HEK293 (cell line): ENCODE measurements around the gene NECAB2.

Experiments
- CTCF ChIA-PET: fragments of 350-600 bp; formaldehyde crosslinking; extraction: SDS; loops from one replicate; lab custom pipeline; 2021; ENCODE audit warnings: antibody characterized with exemption; lab: Yijun Ruan, JAX
- POLR2A ChIA-PET: fragments of 300-600 bp; formaldehyde crosslinking; extraction: SDS; loops from one replicate; lab custom pipeline; 2020; ENCODE audit warnings: antibody characterized with exemption, inconsistent platforms; lab: Yijun Ruan, JAX
- H3K27ac ChIP-seq: fragments of 200-500 bp; sonication (Bioruptor generic); 2 replicates; pipeline ENCODE4 v1.5.1; 2014; ENCODE audit warnings: low read depth, low read length, control low read depth, inconsistent platforms; ENCODE audit errors: extremely low read depth
- H3K36me3 ChIP-seq, 2 experiments: fragments of 200-500 bp in 1 of 2; sonication (Bioruptor generic) in 1 of 2; 1 replicate in 1 of 2; 2 replicates in 1 of 2; pipeline ENCODE4 v1.5.1; 2014 to 2017; ENCODE audit warnings: inconsistent platforms in 2 of 2, low read length in 2 of 2; ENCODE audit not compliant: control insufficient read depth in 2 of 2, insufficient read depth in 1 of 2
- H3K4me1 ChIP-seq: fragments of 200-500 bp; sonication (Bioruptor generic); 2 replicates; pipeline ENCODE4 v1.5.1; 2014; ENCODE audit warnings: mild to moderate bottlenecking, low read length, inconsistent platforms; ENCODE audit not compliant: control insufficient read depth, insufficient read depth
- H3K4me3 ChIP-seq: 2 replicates; pipeline ENCODE4 v1.5.1; 2011; ENCODE audit warnings: low read depth, mild to moderate bottlenecking, control low read depth, low read length, moderate library complexity
- H3K9me3 ChIP-seq: fragments of 200-500 bp; sonication (Bioruptor generic); 2 replicates; pipeline ENCODE4 v1.5.1; 2014; ENCODE audit warnings: low read depth, low read length, inconsistent platforms; ENCODE audit not compliant: control insufficient read depth, insufficient read depth
- BCL11A ChIP-seq: fragments of 450-650 bp; formaldehyde crosslinking; IDR thresholded peaks from 2 replicates; pipeline ENCODE4 v1.5.1; 2016; ENCODE audit warnings: low read depth, missing biosample characterization, missing genetic modification characterization
- KLF1 ChIP-seq: fragments of 450-650 bp; formaldehyde crosslinking; IDR thresholded peaks from 2 replicates; pipeline ENCODE4 v1.5.1; 2016; ENCODE audit warnings: missing biosample characterization, missing genetic modification characterization
- KLF10 ChIP-seq: fragments of 450-650 bp; IDR thresholded peaks from 2 replicates; pipeline ENCODE4 v1.5.1; 2018; ENCODE audit warnings: missing biosample characterization, mild to moderate bottlenecking, missing genetic modification characterization
- KLF9 ChIP-seq: fragments of 450-650 bp; formaldehyde crosslinking; IDR thresholded peaks from 2 replicates; pipeline ENCODE4 v1.5.1; 2016; ENCODE audit warnings: missing biosample characterization, missing genetic modification characterization, low read depth
- MZF1 ChIP-seq: fragments of 450-650 bp; formaldehyde crosslinking; IDR thresholded peaks from 2 replicates; pipeline ENCODE4 v1.5.1; 2017; ENCODE audit warnings: missing biosample characterization, missing genetic modification characterization, borderline replicate concordance
- OVOL3 ChIP-seq: fragments of 450-650 bp; formaldehyde crosslinking; IDR thresholded peaks from 2 replicates; pipeline ENCODE4 v1.5.1; 2016; ENCODE audit warnings: missing biosample characterization, missing genetic modification characterization
- SP2 ChIP-seq: fragments of 450-650 bp; formaldehyde crosslinking; IDR thresholded peaks from 2 replicates; pipeline ENCODE4 v1.5.1; 2016; ENCODE audit warnings: missing biosample characterization, missing genetic modification characterization
- SP3 ChIP-seq: fragments of 450-650 bp; formaldehyde crosslinking; IDR thresholded peaks from 2 replicates; pipeline ENCODE4 v1.5.1; 2016; ENCODE audit warnings: missing biosample characterization, missing genetic modification characterization
- ZBTB8A ChIP-seq: fragments of 450-650 bp; formaldehyde crosslinking; IDR thresholded peaks from 2 replicates; pipeline ENCODE4 v1.5.1; 2016; ENCODE audit warnings: missing biosample characterization, missing genetic modification characterization
- ZFHX2 ChIP-seq: fragments of 450-650 bp; formaldehyde crosslinking; conservative IDR thresholded peaks from 2 replicates; pipeline ENCODE4 v1.5.1; 2016; ENCODE audit warnings: missing biosample characterization, missing genetic modification characterization
- ZFP37 ChIP-seq: fragments of 450-650 bp; formaldehyde crosslinking; IDR thresholded peaks from 2 replicates; pipeline ENCODE4 v1.5.1; 2016; ENCODE audit warnings: missing biosample characterization, missing genetic modification characterization
- ZNF184 ChIP-seq: fragments of 450-650 bp; IDR thresholded peaks from 2 replicates; pipeline ENCODE4 v1.5.1; 2018; ENCODE audit warnings: missing biosample characterization, mild to moderate bottlenecking, missing genetic modification characterization
- ZNF280D ChIP-seq: fragments of 450-650 bp; formaldehyde crosslinking; IDR thresholded peaks from 2 replicates; pipeline ENCODE4 v1.5.1; 2016; ENCODE audit warnings: missing biosample characterization, missing genetic modification characterization
- ZNF341 ChIP-seq: fragments of 450-650 bp; formaldehyde crosslinking; IDR thresholded peaks from 2 replicates; pipeline ENCODE4; 2016; ENCODE audit warnings: low read depth, missing biosample characterization, missing genetic modification characterization
- TF ChIP-seq, protein P1 (sequence below): fragments of 450-650 bp; formaldehyde crosslinking; IDR thresholded peaks from 2 replicates; pipeline ENCODE4 v1.5.1; 2016; ENCODE audit warnings: missing biosample characterization, missing genetic modification characterization
- TF ChIP-seq, protein P2 (sequence below): fragments of 450-650 bp; formaldehyde crosslinking; IDR thresholded peaks from 2 replicates; pipeline ENCODE4 v1.5.1; 2016; ENCODE audit warnings: missing biosample characterization, missing genetic modification characterization, borderline replicate concordance
- TF ChIP-seq, protein P3 (sequence below): fragments of 450-650 bp; formaldehyde crosslinking; IDR thresholded peaks from 2 replicates; pipeline ENCODE4 v1.5.1; 2016; ENCODE audit warnings: missing biosample characterization, missing genetic modification characterization

Gene NECAB2

GRCh38 chr16:84013787-84014569 lies 45.9 kb downstream of the NECAB2 start:
- no peaks in the 10 kb centered on the region for H3K9me3 ChIP-seq
- H3K36me3 ChIP-seq, result no peaks in the 10 kb centered on the region
- POLR2A ChIA-PET, result interaction anchor here (0.6 to 1.5 kb wide), 10 partner anchors 8 to 206 kb away, joined by 3 to 13 read pairs (median 4); partner anchors contain the start of genes HSBP1, MBTPS1 and SLC38A8
- H3K4me1 ChIP-seq, result no peaks in the 10 kb centered on the region
- peak; percentile 62 for TF ChIP-seq SP2 (tag by site-specific recombination)
- TF ChIP-seq KLF10 (tag by site-specific recombination), result peak; percentile 58; the same call in 1 of the 2 replicates
- peak; percentile 96 for TF ChIP-seq KLF1 (tag by site-specific recombination)
- TF ChIP-seq KLF9 (tag by site-specific recombination), result peak; percentile 90
- TF ChIP-seq ZFP37, result no peak
- peak; percentile 67 for TF ChIP-seq SP3
- TF ChIP-seq OVOL3 (tag by site-specific recombination), result no peak
- CTCF ChIA-PET, result interaction anchor here (0.6 to 1.8 kb wide), 15 partner anchors 13 to 588 kb away, joined by 3 to 10 read pairs (median 4); no protein-coding TSS in a partner anchor
- no peak overlapping the region for H3K4me3 ChIP-seq
- no peak overlapping the region for H3K27ac ChIP-seq

DNA sequence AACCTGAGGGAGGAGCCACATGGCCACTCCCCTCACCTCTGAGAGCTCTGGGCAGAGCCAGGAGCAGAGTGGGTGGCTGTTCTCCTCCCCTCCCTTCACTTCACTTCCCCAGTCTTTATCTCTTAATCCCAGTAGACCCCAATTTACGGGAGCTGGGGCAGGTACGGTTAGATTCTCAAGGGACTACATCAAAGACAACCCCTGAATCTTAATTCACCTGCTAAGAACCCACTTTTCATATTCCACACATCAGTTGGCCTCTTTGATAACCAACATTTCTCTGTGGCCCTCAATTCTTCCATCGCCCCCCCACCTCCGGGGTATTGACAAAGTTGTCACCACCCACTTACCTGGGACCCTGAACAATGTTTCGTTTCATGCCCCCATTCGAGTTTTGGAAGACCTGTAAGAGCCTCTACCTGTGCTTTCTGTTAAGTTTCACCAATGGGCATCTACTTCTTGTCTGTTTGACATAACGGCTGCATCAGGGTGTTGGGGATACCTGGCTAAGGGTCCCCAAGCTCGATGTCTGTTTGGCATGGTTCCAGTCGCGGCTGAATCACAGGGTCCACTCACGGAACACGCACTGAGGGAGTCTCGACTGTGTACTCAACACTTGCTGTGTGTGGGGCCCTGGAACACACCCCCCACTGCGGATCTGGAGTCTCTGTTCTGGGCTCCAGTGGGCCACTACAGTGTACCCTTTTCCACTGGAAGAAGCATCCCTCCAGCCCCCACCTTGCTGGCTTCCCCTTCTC lies 46.7 kb downstream of the NECAB2 start:
- ChIA-PET CTCF (interaction anchor here (0.6 to 1.8 kb wide), 12 partner anchors 11 to 88 kb away, joined by 3 to 10 read pairs (median 4); no protein-coding TSS in a partner anchor), POLR2A (interaction anchor here (0.6 to 1.5 kb wide), 8 partner anchors 9 to 207 kb away, joined by 3 to 13 read pairs (median 4); partner anchors contain the start of genes HSBP1, MBTPS1 and SLC38A8)
- Histone ChIP-seq H3K9me3 (no peaks in the 10 kb centered on the region), H3K4me1 (no peaks in the 10 kb centered on the region), H3K4me3 (no peak overlapping the region), H3K36me3 (no peaks in the 10 kb centered on the region), H3K27ac (no peak overlapping the region)
- TF ChIP-seq ZFHX2 (tag by site-specific recombination) (0 out of 2 replicates have a peak, but pooled peaks have one; percentile 11), ZNF341 (peak; percentile 96), ZFP37 (no peak), MZF1 (tag by site-specific recombination) (no peak)
- TF ChIP-seq, protein P1, sequence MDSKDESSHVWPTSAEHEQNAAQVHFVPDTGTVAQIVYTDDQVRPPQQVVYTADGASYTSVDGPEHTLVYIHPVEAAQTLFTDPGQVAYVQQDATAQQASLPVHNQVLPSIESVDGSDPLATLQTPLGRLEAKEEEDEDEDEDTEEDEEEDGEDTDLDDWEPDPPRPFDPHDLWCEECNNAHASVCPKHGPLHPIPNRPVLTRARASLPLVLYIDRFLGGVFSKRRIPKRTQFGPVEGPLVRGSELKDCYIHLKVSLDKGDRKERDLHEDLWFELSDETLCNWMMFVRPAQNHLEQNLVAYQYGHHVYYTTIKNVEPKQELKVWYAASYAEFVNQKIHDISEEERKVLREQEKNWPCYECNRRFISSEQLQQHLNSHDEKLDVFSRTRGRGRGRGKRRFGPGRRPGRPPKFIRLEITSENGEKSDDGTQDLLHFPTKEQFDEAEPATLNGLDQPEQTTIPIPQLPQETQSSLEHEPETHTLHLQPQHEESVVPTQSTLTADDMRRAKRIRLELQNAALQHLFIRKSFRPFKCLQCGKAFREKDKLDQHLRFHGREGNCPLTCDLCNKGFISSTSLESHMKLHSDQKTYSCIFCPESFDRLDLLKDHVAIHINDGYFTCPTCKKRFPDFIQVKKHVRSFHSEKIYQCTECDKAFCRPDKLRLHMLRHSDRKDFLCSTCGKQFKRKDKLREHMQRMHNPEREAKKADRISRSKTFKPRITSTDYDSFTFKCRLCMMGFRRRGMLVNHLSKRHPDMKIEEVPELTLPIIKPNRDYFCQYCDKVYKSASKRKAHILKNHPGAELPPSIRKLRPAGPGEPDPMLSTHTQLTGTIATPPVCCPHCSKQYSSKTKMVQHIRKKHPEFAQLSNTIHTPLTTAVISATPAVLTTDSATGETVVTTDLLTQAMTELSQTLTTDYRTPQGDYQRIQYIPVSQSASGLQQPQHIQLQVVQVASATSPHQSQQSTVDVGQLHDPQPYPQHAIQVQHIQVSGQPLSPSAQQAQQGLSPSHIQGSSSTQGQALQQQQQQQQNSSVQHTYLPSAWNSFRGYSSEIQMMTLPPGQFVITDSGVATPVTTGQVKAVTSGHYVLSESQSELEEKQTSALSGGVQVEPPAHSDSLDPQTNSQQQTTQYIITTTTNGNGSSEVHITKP (tag by site-specific recombination), result 0 out of 2 replicates have a peak, but pooled peaks have one; percentile 2

- CTCF ChIA-PET, result interaction anchor here (1.6 kb wide), 1 partner anchor 28 kb away, joined by 4 read pairs; no protein-coding TSS in a partner anchor
- Histone ChIP-seq H3K36me3 (no peaks in the 10 kb centered on the region), H3K4me3 (no peak overlapping the region), H3K27ac (no peak overlapping the region), H3K9me3 (no peaks in the 10 kb centered on the region), H3K4me1 (no peaks in the 10 kb centered on the region)
- TF ChIP-seq ZNF280D (tag by site-specific recombination) (no peak), ZNF184 (no peak), BCL11A (tag by site-specific recombination) (no peak), ZNF341 (no peak), ZBTB8A (tag by site-specific recombination) (no peak)
- TF ChIP-seq, protein P2, sequence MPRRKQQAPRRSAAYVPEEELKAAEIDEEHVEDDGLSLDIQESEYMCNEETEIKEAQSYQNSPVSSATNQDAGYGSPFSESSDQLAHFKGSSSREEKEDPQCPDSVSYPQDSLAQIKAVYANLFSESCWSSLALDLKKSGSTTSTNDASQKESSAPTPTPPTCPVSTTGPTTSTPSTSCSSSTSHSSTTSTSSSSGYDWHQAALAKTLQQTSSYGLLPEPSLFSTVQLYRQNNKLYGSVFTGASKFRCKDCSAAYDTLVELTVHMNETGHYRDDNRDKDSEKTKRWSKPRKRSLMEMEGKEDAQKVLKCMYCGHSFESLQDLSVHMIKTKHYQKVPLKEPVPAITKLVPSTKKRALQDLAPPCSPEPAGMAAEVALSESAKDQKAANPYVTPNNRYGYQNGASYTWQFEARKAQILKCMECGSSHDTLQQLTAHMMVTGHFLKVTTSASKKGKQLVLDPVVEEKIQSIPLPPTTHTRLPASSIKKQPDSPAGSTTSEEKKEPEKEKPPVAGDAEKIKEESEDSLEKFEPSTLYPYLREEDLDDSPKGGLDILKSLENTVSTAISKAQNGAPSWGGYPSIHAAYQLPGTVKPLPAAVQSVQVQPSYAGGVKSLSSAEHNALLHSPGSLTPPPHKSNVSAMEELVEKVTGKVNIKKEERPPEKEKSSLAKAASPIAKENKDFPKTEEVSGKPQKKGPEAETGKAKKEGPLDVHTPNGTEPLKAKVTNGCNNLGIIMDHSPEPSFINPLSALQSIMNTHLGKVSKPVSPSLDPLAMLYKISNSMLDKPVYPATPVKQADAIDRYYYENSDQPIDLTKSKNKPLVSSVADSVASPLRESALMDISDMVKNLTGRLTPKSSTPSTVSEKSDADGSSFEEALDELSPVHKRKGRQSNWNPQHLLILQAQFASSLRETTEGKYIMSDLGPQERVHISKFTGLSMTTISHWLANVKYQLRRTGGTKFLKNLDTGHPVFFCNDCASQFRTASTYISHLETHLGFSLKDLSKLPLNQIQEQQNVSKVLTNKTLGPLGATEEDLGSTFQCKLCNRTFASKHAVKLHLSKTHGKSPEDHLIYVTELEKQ (tag by site-specific recombination), result no peak
- TF ChIP-seq, protein P3, sequence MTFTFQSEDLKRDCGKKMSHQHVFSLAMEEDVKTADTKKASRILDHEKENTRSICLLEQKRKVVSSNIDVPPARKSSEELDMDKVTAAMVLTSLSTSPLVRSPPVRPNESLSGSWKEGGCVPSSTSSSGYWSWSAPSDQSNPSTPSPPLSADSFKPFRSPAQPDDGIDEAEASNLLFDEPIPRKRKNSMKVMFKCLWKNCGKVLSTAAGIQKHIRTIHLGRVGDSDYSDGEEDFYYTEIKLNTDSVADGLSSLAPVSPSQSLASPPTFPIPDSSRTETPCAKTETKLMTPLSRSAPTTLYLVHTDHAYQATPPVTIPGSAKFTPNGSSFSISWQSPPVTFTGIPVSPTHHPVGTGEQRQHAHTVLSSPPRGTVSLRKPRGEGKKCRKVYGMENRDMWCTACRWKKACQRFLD (tag by site-specific recombination), result no peak
- POLR2A ChIA-PET, result no interaction called here
Observed at GRCh38 chr16:84015399-84015798, 47.4 kb downstream of the NECAB2 start.
